ENCODE measurements around the gene LRFN2. TPM values are rescaled to one million over a fixed set of nuclear protein-coding genes. Genes with fewer than 3 reads are reported as not detected.
A peak's percentile ranks its signal among the peaks of the same experiment; 100 is the strongest.

LRFN2 gene
- total RNA-seq, 8 experiments from 2014 or later = 0.10 to 5.1 (median 4.2) TPM; not detected in 1

DNA sequence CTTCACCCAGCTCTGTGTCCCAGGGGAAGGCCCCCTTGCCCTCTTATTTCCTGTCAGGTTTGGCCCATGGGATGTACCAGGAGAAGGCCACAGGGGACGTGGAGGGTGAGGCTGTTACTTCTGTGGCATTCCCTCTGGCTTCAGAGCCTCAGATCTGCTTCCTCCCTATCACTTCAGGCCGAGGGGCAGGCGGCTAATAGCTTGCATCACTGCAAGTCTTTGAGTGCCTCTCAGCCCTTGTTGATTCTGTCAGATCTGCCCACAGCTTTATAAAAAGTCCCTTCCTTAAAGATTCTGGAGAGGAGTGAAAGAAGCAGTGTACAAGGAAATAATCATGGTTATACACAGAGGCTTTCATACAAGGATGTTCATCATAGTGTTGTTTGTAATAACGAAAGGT, 86.9 kb downstream of the LRFN2 start:
- in situ Hi-C loops (cut with MboI; ENCODE audit: low pct_unique_long_range_greater_than_20kb in 2 of 9, low sequenced_read_pairs in 9 of 9, unreplicated experiment in 9 of 9) = no loop called here
- no peak for ATAC-seq (replicated peaks in 6 of 8)
- Histone ChIP-seq H3K27ac (no peak overlapping the region), H3K4me3 (no peak overlapping the region), H3K4me1 (replicated peaks in 1 of 2) (peaks cover 0 to 5% of the 10 kb centered on the region in 2 donors)
- WGBS, 10 experiments = 30 to 100% (median 83%) methylated on average over 1 to 3 of the region's 4 CpGs; no CpG with 5 or more reads in 1 of the 10 experiments

DNA sequence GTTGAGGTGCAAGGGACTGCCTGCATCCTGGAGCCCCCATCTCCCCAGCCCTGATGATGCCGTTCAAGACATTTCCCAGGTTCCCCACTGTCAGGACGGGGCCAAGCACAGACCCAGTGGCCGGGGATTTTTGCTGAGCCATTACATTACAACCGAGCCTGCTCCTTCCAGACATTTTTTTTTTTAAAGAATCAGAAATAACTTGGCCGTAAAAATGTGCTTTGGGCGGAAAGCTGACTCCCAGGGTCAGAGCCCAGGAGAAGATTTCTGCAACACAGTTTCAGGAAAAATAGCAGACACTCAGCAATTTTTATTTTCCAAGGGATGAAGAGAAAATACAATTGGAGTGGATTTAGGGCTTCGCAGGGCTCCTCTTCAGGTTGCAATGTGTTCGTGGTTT, 87.9 kb downstream of the LRFN2 start:
- in situ Hi-C loops (cut with MboI; ENCODE audit: low pct_unique_long_range_greater_than_20kb in 2 of 9, low sequenced_read_pairs in 9 of 9, unreplicated experiment in 9 of 9) = no loop called here
- Histone ChIP-seq H3K4me1 (replicated peaks in 1 of 2) (peaks cover 0 to 5% of the 10 kb centered on the region in 2 donors), H3K4me3 (no peak overlapping the region), H3K27ac (no peak overlapping the region)
- ATAC-seq (replicated peaks in 6 of 8) = no peak
- WGBS, 10 experiments = 10 to 88% (median 40%) methylated on average over 3 to 7 of the region's 8 CpGs; no CpG with 5 or more reads in 3 of the 10 experiments

DNA sequence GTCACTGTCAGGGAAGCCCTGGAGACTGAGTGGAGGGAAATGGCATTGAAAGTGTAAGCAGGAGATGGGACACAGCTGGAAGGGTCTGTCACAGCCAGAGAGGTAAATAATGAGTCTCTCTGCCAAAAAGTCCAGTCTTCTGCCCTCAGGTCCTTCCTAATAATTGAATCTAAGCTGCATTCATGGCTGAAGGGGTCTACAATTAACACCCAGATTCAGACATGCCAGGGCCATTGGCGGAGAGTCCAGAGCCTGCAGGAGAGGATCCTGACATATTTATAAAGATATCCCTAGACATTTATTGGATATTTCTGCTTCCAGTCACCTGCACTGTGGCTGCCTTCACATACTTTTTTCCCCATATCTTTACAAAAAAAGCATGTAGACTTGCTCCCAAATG, 89.0 kb downstream of the LRFN2 start:
- H3K27ac ChIP-seq = no peak overlapping the region
- peaks cover 0 to 5% of the 10 kb centered on the region in 2 donors for H3K4me1 ChIP-seq (replicated peaks in 1 of 2)
- in situ Hi-C loops (cut with MboI; ENCODE audit: low pct_unique_long_range_greater_than_20kb in 2 of 9, low sequenced_read_pairs in 9 of 9, unreplicated experiment in 9 of 9) = no loop called here
- no peak for ATAC-seq (replicated peaks in 6 of 8)
- WGBS, 10 experiments = 83 to 100% (median 100%) methylated on average over 1 of the region's 1 CpG; no CpG with 5 or more reads in 4 of the 10 experiments
- no peak overlapping the region for H3K4me3 ChIP-seq

DNA sequence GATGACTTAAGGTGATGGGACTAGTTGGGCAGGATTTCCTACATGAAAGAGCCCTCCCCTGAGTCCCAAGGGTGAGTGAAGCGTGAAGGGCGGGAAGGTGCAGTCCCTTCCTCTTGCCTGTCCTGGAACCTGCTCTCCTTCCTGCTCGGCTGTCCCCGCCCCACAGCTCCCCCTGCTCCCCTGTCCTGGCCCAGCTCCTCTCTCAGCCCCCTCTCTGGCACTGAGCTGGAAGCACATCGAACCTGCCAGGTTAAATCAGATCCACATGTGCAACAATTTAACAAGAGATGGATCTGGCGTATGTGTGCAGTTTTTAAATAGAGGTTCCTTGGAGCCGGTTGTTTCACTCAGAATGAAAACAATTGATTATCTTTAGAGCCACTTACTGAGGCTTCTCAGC, 95.0 kb downstream of the LRFN2 start:
- WGBS, 10 experiments = 79 to 90% (median 80%) methylated on average over 1 to 5 of the region's 7 CpGs; no CpG with 5 or more reads in 7 of the 10 experiments
- Histone ChIP-seq H3K4me3 (no peak overlapping the region), H3K4me1 (replicated peaks in 1 of 2) (peaks cover 0 to 10% of the 10 kb centered on the region in 2 donors), H3K27ac (no peak overlapping the region)
- no peak for ATAC-seq (replicated peaks in 6 of 8)
- in situ Hi-C loops (cut with MboI; ENCODE audit: low pct_unique_long_range_greater_than_20kb in 2 of 9, low sequenced_read_pairs in 9 of 9, unreplicated experiment in 9 of 9) = no loop called here

DNA sequence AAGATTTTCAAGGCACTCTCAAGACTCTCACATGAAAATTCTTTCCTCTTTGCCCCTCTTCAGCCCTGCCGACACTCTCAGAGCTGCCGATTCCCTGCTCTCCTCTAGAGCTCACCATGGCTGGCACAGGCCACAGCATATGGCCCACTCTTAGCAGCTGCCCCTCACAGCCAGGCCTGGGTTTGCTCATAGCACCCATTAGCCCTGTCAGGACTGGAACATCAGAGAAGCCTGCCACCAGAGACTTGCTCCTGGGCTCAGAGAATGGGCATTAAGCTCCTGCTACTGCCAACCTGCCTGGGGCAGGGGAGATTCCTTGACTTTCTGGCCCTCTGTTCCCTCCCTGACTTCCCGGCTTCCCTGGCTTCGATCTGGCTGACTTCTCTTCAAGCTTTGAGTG, 96.7 kb downstream of the LRFN2 start:
- no peak for ATAC-seq (replicated peaks in 6 of 8)
- in situ Hi-C loops (cut with MboI; ENCODE audit: low pct_unique_long_range_greater_than_20kb in 2 of 9, low sequenced_read_pairs in 9 of 9, unreplicated experiment in 9 of 9) = no loop called here
- no peak overlapping the region for H3K27ac ChIP-seq
- H3K4me3 ChIP-seq = no peak overlapping the region
- peaks cover 12 to 27% of the 10 kb centered on the region in 2 donors for H3K4me1 ChIP-seq (replicated peaks in 1 of 2)
- WGBS, 10 experiments = 58 to 90% (median 83%) methylated on average over 2 to 4 of the region's 4 CpGs; no CpG with 5 or more reads in 4 of the 10 experiments

DNA sequence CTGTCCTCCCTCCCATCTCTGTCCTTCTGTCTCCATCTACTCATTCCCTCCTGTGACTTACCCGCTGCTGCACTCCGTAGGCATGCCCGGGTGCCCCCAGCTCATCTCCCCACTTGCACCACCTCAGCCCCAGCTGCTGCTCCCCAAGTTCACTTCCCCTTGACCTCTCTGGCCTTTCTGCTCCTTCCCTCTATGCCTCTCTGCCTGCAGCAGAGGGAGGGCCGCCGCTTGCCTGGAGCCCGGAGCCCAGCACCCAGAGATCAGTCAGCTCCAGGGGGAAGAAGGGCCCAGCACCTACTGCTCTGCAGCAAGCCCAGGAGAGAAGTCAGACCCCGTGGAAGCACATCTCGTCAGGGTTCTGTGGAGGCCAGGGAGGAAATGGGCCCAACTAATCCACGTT, 97.4 kb downstream of the LRFN2 start:
- Histone ChIP-seq H3K4me3 (no peak overlapping the region), H3K4me1 (replicated peaks in 1 of 2) (peaks cover 17 to 31% of the 10 kb centered on the region in 2 donors), H3K27ac (no peak overlapping the region)
- in situ Hi-C loops (cut with MboI; ENCODE audit: low pct_unique_long_range_greater_than_20kb in 2 of 9, low sequenced_read_pairs in 9 of 9, unreplicated experiment in 9 of 9) = no loop called here
- no peak for ATAC-seq (replicated peaks in 6 of 8)
- WGBS, 10 experiments = 70 to 100% (median 80%) methylated on average over 1 to 4 of the region's 9 CpGs; no CpG with 5 or more reads in 5 of the 10 experiments

DNA sequence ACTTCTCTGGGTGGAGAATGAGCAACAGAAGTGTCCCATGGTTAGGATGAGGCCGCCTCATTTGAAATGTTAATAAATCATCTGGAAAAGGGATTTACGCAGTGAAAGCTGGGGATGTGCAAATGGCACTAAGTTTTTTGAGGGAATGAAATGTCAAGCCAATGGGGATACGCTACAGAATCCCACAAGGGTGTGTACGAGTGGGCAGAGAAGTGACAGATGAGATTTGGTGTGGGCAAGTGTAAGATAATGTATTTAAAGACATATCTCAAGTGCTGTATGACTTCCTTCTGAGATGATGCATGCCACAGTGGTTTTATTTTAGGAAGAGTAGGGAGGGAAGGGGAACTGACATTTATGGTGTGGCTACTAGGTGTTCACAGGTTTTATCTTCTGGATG, 100.6 kb downstream of the LRFN2 start:
- peaks cover 38 to 52% of the 10 kb centered on the region in 2 donors for H3K4me1 ChIP-seq (replicated peaks in 1 of 2)
- peak in 1 of 8 experiments; percentile 27 for ATAC-seq (replicated peaks in 6 of 8)
- in situ Hi-C loops (cut with MboI; ENCODE audit: low pct_unique_long_range_greater_than_20kb in 2 of 9, low sequenced_read_pairs in 9 of 9, unreplicated experiment in 9 of 9) = no loop called here
- 8 to 100% (median 79%) methylated on average over 1 to 4 of the region's 4 CpGs; no CpG with 5 or more reads in 1 of the 10 experiments for WGBS, 10 experiments
- no peak overlapping the region for H3K27ac ChIP-seq
- H3K4me3 ChIP-seq = no peak overlapping the region

DNA sequence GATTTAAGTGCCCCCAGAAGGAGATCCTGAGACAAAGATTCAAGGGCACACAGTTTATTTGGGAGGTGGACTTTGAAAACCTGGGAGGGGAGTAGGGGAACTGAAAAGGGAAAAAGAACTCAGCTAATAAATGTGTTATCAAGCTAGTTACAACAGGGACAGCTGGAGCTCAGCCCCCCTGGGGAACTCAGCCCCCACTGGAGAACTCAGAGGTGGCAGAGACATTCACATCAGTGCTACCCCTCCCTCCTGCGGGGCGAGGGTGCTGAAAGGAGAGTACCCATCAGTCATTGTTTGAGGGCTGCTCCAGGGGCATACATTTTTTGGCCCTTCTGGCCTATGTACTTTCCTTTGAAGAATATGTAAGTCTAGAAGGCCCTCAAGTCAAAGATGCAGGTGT, 101.4 kb downstream of the LRFN2 start:
- WGBS, 10 experiments = 62 to 100% (median 69%) methylated on average over 2 of the region's 2 CpGs; no CpG with 5 or more reads in 7 of the 10 experiments
- no peak overlapping the region for H3K4me3 ChIP-seq
- peak overlapping the region in 1 of 2 donors; percentile 19 for H3K27ac ChIP-seq
- peaks cover 38 to 54% of the 10 kb centered on the region in 2 donors for H3K4me1 ChIP-seq (replicated peaks in 1 of 2)
- in situ Hi-C loops (cut with MboI; ENCODE audit: low pct_unique_long_range_greater_than_20kb in 2 of 9, low sequenced_read_pairs in 9 of 9, unreplicated experiment in 9 of 9) = no loop called here
- ATAC-seq (replicated peaks in 6 of 8) = peak in 3 of 8 experiments; percentile 1 to 31 (median 4)

DNA sequence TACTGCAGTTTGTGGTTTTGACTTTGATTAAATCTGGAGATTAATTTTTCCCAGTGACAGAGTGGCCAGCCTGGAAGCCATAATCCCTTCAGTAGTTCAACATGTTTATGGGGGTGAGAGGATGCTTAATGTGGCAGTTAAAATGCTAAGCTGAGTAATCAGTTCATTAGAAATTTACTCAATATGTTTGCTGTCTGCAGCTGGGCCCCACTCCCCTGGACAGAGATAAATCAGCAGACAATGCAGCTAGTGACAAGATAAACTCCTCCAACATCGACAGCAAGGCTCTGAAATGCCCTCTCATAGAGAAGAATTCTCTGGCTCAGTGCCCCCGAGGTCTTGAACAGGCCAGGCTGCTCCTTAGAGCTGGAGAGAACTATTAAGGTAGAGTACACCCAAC, 101.9 kb downstream of the LRFN2 start:
- in situ Hi-C loops (cut with MboI; ENCODE audit: low pct_unique_long_range_greater_than_20kb in 2 of 9, low sequenced_read_pairs in 9 of 9, unreplicated experiment in 9 of 9) = no loop called here
- Histone ChIP-seq H3K4me3 (no peak overlapping the region), H3K27ac (peak overlapping the region in 1 of 2 donors; percentile 19), H3K4me1 (replicated peaks in 1 of 2) (peaks cover 38 to 53% of the 10 kb centered on the region in 2 donors)
- peak; percentile 39 to 93 (median 90) for ATAC-seq (replicated peaks in 6 of 8)
- WGBS, 10 experiments = 0 to 25% (median 4%) methylated on average over 1 to 2 of the region's 2 CpGs; no CpG with 5 or more reads in 5 of the 10 experiments

DNA sequence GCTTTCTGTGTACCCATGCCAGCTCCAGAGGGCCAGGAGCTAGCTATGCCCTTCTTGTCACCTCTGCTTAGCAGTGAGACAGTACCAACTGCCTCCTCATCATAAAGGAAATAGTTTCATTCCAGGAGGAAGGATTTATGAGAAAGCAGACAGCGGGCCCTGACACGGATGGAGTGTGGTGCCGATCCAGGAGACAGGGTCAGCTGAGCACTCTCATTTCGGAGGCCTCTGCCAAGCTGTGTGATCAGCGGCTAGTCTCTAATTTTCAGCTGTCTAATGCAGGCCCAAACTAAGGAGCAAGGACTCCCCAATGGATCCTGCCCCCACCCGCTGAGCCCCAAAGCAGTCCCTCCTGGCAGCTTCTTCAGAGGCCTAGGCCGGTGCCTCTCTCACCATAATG, 103.1 kb downstream of the LRFN2 start:
- Histone ChIP-seq H3K27ac (peak overlapping the region in 1 of 2 donors; percentile 2), H3K4me3 (no peak overlapping the region), H3K4me1 (replicated peaks in 1 of 2) (peaks cover 38 to 48% of the 10 kb centered on the region in 2 donors)
- 70 to 100% (median 91%) methylated on average over 2 to 4 of the region's 7 CpGs; no CpG with 5 or more reads in 6 of the 10 experiments for WGBS, 10 experiments
- no peak for ATAC-seq (replicated peaks in 6 of 8)
- in situ Hi-C loops (cut with MboI; ENCODE audit: low pct_unique_long_range_greater_than_20kb in 2 of 9, low sequenced_read_pairs in 9 of 9, unreplicated experiment in 9 of 9) = no loop called here

DNA sequence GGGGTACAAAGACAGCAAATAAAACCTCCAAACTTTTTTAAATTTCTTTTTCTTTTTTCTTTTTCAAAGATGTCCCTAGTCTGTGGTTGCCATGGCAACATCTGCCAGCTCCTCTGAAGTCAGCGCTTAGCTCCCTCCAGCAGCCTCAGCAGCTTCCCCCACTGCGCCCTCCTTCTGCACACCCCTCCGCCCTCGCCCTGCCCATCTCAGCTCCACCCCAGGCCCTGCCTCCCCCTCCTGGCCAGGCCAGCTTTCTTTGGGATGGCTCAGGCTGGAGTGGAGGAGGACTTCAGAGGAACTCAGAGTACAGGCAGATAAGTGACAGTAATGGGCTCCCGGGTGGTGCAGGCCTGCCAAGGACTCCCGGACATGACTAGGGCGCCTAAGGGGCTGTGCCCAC, 104.6 kb downstream of the LRFN2 start:
- 0 to 80% (median 68%) methylated on average over 1 to 5 of the region's 7 CpGs; no CpG with 5 or more reads in 7 of the 10 experiments for WGBS, 10 experiments
- Histone ChIP-seq H3K4me1 (replicated peaks in 1 of 2) (peaks cover 40 to 54% of the 10 kb centered on the region in 2 donors), H3K27ac (no peak overlapping the region), H3K4me3 (no peak overlapping the region)
- in situ Hi-C loops (cut with MboI; ENCODE audit: low pct_unique_long_range_greater_than_20kb in 2 of 9, low sequenced_read_pairs in 9 of 9, unreplicated experiment in 9 of 9) = no loop called here
- ATAC-seq (replicated peaks in 6 of 8) = peak; percentile 36 to 67 (median 51)

DNA sequence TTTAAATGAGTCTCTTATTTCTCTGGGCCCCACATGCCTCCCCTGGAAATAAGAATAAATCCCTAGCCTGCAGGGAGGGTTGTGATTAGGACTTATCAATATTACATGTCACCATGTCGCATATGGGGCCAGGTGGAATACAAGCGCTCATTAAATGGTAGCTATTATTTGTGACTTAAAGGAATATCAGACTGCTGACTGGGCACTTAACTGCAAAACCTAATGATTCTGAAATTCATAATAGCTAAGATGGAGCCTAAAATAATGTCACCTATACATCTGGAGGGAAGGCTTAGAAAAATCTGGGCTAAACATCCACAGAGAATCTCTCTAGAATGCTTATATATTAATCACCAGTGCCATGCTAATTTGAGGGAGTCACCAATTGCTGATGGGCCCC, 106.5 kb downstream of the LRFN2 start:
- Histone ChIP-seq H3K4me1 (replicated peaks in 1 of 2) (peaks cover 35 to 41% of the 10 kb centered on the region in 2 donors), H3K4me3 (no peak overlapping the region), H3K27ac (no peak overlapping the region)
- ATAC-seq (replicated peaks in 6 of 8) = no peak
- in situ Hi-C loops (cut with MboI; ENCODE audit: low pct_unique_long_range_greater_than_20kb in 2 of 9, low sequenced_read_pairs in 9 of 9, unreplicated experiment in 9 of 9) = no loop called here
- 60 to 100% (median 83%) methylated on average over 1 to 2 of the region's 2 CpGs; no CpG with 5 or more reads in 3 of the 10 experiments for WGBS, 10 experiments

DNA sequence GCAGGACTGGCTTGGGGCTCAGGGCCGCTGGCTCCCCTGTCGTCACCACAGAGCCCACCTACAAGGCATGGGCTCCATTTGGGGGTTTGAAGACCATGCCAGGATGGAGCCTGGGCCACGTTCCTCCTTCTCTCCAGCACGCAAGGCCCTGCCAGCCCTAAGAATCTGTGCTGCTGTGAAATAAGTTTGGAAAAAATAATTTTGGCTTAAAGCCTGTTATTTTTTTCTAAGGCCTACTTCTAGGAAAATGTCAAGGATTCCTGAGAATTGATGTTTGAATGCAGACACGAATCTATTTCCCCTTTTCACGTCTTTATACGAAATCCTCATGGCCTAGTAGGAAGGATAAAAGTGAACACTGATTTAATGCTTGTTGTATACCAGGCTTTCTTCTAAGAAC, 107.5 kb downstream of the LRFN2 start:
- in situ Hi-C loops (cut with MboI; ENCODE audit: low pct_unique_long_range_greater_than_20kb in 2 of 9, low sequenced_read_pairs in 9 of 9, unreplicated experiment in 9 of 9) = no loop called here
- Histone ChIP-seq H3K27ac (no peak overlapping the region), H3K4me1 (replicated peaks in 1 of 2) (peaks cover 27 to 34% of the 10 kb centered on the region in 2 donors), H3K4me3 (no peak overlapping the region)
- ATAC-seq (replicated peaks in 6 of 8) = no peak
- WGBS, 10 experiments = 40 to 100% (median 83%) methylated on average over 1 to 6 of the region's 7 CpGs; no CpG with 5 or more reads in 2 of the 10 experiments
